ENCODE measurements around the gene TTC3. TPM values are rescaled to one million over a fixed set of nuclear protein-coding genes. Genes with fewer than 3 reads are reported as not detected.
"Not testable (repeated sequence)": the region's sequence is repeated elsewhere in the genome, so short reads cannot be mapped to it uniquely, and the experiment has no call there.

TTC3 gene, protein sequence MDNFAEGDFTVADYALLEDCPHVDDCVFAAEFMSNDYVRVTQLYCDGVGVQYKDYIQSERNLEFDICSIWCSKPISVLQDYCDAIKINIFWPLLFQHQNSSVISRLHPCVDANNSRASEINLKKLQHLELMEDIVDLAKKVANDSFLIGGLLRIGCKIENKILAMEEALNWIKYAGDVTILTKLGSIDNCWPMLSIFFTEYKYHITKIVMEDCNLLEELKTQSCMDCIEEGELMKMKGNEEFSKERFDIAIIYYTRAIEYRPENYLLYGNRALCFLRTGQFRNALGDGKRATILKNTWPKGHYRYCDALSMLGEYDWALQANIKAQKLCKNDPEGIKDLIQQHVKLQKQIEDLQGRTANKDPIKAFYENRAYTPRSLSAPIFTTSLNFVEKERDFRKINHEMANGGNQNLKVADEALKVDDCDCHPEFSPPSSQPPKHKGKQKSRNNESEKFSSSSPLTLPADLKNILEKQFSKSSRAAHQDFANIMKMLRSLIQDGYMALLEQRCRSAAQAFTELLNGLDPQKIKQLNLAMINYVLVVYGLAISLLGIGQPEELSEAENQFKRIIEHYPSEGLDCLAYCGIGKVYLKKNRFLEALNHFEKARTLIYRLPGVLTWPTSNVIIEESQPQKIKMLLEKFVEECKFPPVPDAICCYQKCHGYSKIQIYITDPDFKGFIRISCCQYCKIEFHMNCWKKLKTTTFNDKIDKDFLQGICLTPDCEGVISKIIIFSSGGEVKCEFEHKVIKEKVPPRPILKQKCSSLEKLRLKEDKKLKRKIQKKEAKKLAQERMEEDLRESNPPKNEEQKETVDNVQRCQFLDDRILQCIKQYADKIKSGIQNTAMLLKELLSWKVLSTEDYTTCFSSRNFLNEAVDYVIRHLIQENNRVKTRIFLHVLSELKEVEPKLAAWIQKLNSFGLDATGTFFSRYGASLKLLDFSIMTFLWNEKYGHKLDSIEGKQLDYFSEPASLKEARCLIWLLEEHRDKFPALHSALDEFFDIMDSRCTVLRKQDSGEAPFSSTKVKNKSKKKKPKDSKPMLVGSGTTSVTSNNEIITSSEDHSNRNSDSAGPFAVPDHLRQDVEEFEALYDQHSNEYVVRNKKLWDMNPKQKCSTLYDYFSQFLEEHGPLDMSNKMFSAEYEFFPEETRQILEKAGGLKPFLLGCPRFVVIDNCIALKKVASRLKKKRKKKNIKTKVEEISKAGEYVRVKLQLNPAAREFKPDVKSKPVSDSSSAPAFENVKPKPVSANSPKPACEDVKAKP (N-terminal part only)
- 10 to 100 TPM; 49.4 to 52.5 TPM for total RNA-seq

DNA sequence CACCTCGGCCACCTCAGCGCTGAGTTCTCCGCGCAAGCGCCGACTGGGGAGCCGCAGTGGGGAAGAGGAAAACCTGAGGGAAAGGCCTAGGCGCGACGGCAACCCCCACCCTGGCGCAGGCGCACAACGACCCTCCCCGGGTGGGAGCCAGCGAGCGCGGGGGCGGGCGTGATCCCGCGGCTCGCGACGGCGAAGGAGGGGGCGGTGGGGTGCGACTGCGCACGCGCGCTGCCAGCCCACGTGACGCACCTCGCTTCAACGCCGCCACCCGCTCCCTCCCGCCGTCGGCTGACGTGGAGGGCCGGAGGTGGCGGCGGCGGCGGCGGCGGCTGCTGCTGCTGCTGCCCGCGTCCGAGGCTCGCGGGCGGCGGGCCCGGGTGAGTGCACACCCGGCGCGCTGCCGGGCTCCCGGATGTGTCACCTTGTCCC lies at the start of gene TTC3, which contains the start of gene PIGP:
Gene TTC3, plus strand, starts transcription at position 267 of the 429 bp plus-strand sequence. CDS start 14,004 bp downstream, outside the sequence.
Gene PIGP, minus strand, starts transcription at position 84 of the 429 bp plus-strand sequence. CDS start 556 bp downstream, outside the sequence.
- peak; percentile 92 for DNase-seq
- peak within 1 kb of the TSS; percentile 93 for H3K27ac Mint-ChIP-seq
- H3K4me1 Mint-ChIP-seq = peaks cover 39% of the 10 kb centered on the region
- no peaks in the 10 kb centered on the region for H3K27me3 Mint-ChIP-seq
- H3K9me3 Mint-ChIP-seq = no peaks in the 10 kb centered on the region
- H3K36me3 Mint-ChIP-seq (ENCODE audit: low read depth) = peaks cover 16% of the 10 kb centered on the region
- ChIA-PET POLR2A (no interaction called here), CTCF (no interaction called here)
- H3K4me3 Mint-ChIP-seq = peak within 1 kb of the TSS; percentile 88

DNA sequence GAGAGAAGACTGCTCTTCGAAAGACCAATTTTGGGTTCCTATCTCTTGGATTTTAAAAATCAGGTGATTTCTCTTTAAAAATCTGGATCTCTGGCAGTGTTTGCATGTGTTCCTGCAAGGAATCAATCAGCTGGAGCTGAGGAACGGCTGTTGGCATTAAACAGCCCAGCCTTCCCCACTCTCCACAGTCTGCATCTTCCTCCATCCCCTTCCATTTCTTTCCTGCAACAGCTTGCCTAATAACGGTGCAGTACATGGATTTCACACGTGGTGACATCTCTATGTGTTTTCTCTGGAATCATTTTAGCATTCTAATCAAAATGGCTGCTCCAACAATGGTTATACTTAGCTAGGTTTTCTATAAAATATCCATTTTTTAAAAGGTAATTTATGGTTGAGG lies 46.6 kb upstream of the TTC3 start:
- H3K4me1 Mint-ChIP-seq = no peaks in the 10 kb centered on the region

DNA sequence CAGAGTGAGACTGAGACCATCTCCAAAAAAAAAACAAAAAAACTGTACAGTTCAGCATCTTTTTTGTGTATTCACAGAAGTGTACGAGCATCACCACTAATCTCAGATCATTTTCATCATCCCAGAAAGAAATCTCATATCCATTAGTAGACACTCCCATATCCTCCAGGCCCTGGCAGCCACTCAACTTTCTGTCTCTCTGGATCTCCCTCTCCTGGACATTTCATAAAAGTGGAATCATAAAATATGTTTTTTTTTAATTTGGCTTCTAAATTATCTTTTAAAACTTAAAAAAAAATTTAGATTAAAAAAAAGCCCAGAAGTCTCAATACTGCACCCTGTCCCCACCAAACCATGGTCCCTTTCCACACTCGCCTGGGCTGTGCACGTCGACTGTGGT lies 44.5 kb upstream of the TTC3 start:
- no peak for DNase-seq
- Mint-ChIP-seq H3K4me3 (no peak overlapping the region), H3K9me3 (no peaks in the 10 kb centered on the region), H3K27me3 (peaks cover 16% of the 10 kb centered on the region), H3K27ac (no peak overlapping the region), H3K4me1 (no peaks in the 10 kb centered on the region), H3K36me3 (ENCODE audit: low read depth) (no peaks in the 10 kb centered on the region)
- ChIA-PET POLR2A (no interaction called here), CTCF (no interaction called here)

More for the DNA sequence above, 46.6 kb upstream of the TTC3 start:
- Mint-ChIP-seq H3K27ac (no peak overlapping the region), H3K27me3 (peaks cover 5% of the 10 kb centered on the region), H3K4me3 (no peak overlapping the region), H3K36me3 (ENCODE audit: low read depth) (no peaks in the 10 kb centered on the region), H3K9me3 (no peaks in the 10 kb centered on the region)
- CTCF ChIA-PET = interaction anchor here (1.1 to 1.3 kb wide), 2 partner anchors 8 to 15 kb away, joined by 3 read pairs; no protein-coding TSS in a partner anchor
- POLR2A ChIA-PET = no interaction called here
- no peak for DNase-seq

- Mint-ChIP-seq H3K9me3 (no peaks in the 10 kb centered on the region), H3K4me1 (no peaks in the 10 kb centered on the region), H3K27me3 (peaks cover 16% of the 10 kb centered on the region), H3K36me3 (ENCODE audit: low read depth) (no peaks in the 10 kb centered on the region), H3K27ac (no peak overlapping the region), H3K4me3 (no peak overlapping the region)
- no peak for DNase-seq
- POLR2A ChIA-PET = no interaction called here
- CTCF ChIA-PET = interaction anchor here (0.9 kb wide), 1 partner anchor 10 kb away, joined by 3 read pairs; no protein-coding TSS in a partner anchor
Measured at GRCh38 chr21:37030864-37031263, 42.2 kb upstream of the TTC3 start.

DNA sequence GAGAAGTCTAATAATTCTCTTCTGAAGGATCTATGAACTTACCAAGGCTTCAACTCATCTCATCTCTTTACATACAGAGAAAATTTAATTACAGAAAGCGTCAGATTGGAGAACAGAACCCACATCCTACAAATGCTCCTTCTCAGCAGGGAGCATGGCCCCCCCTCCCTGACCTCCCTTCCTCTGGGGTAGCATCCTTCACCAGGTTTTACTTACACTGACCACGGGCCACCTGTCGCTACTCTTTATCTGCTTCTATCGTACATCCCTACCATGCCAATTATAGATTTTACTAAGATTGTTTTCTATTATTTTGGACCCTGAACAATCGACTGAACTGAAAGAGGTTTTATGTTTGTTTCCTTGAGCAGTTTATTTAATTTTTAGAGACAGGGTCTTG lies 40.8 kb upstream of the TTC3 start:
- H3K36me3 Mint-ChIP-seq (ENCODE audit: low read depth) = no peaks in the 10 kb centered on the region
- CTCF ChIA-PET = interaction anchor here (1.2 kb wide), 1 partner anchor 9 kb away, joined by 3 read pairs; no protein-coding TSS in a partner anchor
- H3K4me3 Mint-ChIP-seq = no peak overlapping the region
- POLR2A ChIA-PET = no interaction called here
- no peak overlapping the region for H3K27ac Mint-ChIP-seq
- DNase-seq = no peak
- H3K4me1 Mint-ChIP-seq = no peaks in the 10 kb centered on the region
- no peaks in the 10 kb centered on the region for H3K9me3 Mint-ChIP-seq
- H3K27me3 Mint-ChIP-seq = peaks cover 14% of the 10 kb centered on the region

DNA sequence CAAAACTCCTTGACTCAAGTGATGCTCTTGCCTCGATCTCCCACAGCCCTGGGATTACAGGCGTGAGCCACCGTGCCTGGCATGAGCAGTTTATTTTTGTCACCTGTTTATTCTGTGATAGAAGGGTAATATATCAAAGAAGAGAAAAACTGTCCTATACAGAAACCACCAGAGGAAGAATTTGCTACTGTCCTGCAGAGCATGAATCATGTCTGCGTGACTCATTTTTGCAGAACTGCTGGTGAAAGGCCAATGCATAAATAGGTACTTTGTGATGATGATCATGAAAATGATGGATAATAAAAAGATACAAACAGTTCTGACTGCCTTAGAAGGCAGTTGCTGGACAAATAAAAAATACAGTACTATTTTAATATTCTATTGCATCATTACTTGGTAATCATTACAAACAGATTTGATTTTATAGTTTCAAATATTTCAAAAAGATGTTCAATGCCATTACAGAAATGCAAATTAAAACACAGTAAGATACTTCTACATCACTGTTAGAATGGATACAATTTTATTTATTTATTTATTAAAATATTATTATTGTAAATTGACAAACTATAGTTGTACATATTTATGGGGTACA lies 40.1 kb upstream of the TTC3 start:
- CTCF ChIA-PET = no interaction called here
- Mint-ChIP-seq H3K4me1 (no peaks in the 10 kb centered on the region), H3K27me3 (peaks cover 13% of the 10 kb centered on the region)

GRCh38 chr21:37034394-37034793 lies 38.7 kb upstream of the TTC3 start:
- H3K9me3 Mint-ChIP-seq, POLR2A ChIA-PET: not testable (repeated sequence)

More for the DNA sequence above, 40.1 kb upstream of the TTC3 start:
- Mint-ChIP-seq H3K36me3 (ENCODE audit: low read depth) (no peaks in the 10 kb centered on the region), H3K4me3 (no peak overlapping the region), H3K9me3 (no peaks in the 10 kb centered on the region), H3K27ac (no peak overlapping the region)
- POLR2A ChIA-PET = no interaction called here
- no peak for DNase-seq

GRCh38 chr21:37036177-37036576 lies 36.9 kb upstream of the TTC3 start:
- Mint-ChIP-seq H3K4me3 (no peak overlapping the region), H3K4me1 (no peaks in the 10 kb centered on the region), H3K27ac (no peak overlapping the region), H3K36me3 (ENCODE audit: low read depth) (no peaks in the 10 kb centered on the region), H3K9me3 (no peaks in the 10 kb centered on the region), H3K27me3 (peaks cover 13% of the 10 kb centered on the region)
- CTCF ChIA-PET = no interaction called here
- POLR2A ChIA-PET = no interaction called here
- no peak for DNase-seq

More at GRCh38 chr21:37034394-37034793, 38.7 kb upstream of the TTC3 start:
- H3K4me3 Mint-ChIP-seq; DNase-seq; H3K4me1 Mint-ChIP-seq; H3K36me3 Mint-ChIP-seq (ENCODE audit: low read depth); CTCF ChIA-PET; H3K27ac Mint-ChIP-seq: not testable (repeated sequence)
- peaks cover 13% of the 10 kb centered on the region for H3K27me3 Mint-ChIP-seq

DNA sequence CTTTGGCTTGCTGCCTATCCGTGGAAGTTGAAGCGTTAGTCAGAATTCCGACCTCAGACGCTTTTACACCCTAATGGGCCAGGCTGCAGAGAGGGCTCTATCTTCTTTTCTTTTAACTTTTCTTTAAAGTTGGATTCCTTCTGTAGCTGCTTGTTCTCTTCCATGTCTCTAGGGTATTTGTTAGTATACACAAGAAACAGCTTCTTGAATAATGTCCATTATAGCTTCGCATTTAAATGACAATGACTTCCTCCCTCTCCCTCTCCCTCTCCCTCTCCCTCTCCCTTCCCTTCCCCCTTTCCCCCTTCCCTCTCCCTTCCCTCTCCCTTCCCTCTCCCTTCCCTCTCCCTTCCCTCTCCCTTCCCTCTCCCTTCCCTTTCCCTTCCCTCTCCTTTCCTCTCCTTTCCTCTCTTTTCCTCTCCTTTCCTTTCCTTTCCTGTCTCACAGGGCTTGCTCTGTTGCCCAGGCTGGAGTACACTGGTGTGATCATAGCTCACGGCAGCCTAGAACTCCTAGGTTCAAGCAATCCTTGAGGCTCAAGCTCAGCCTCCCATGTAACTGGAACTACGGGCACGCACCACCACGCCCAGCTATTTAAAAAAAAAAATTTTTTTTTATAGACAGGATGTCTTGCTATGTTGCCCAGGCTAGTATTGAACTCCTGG lies 33.5 kb upstream of the TTC3 start:
- Mint-ChIP-seq H3K27ac (no peak overlapping the region), H3K4me1 (peaks cover under 1% of the 10 kb centered on the region), H3K36me3 (ENCODE audit: low read depth) (no peaks in the 10 kb centered on the region), H3K4me3 (no peak overlapping the region), H3K27me3 (peaks cover 2% of the 10 kb centered on the region), H3K9me3 (no peaks in the 10 kb centered on the region)
- ChIA-PET POLR2A (no interaction called here), CTCF (interaction anchor here (0.6 kb wide), 2 partner anchors 191 to 563 kb away, joined by 3 to 4 read pairs; no protein-coding TSS in a partner anchor)
- no peak for DNase-seq

GRCh38 chr21:37040212-37040611 lies 32.8 kb upstream of the TTC3 start:
- H3K36me3 Mint-ChIP-seq (ENCODE audit: low read depth) = no peaks in the 10 kb centered on the region
- no peaks in the 10 kb centered on the region for H3K9me3 Mint-ChIP-seq
- CTCF ChIA-PET = interaction anchor here (0.6 to 1.0 kb wide), 2 partner anchors 9 to 562 kb away, joined by 3 read pairs; no protein-coding TSS in a partner anchor
- no peak for DNase-seq
- no peak overlapping the region for H3K4me3 Mint-ChIP-seq
- no peak overlapping the region for H3K27ac Mint-ChIP-seq
- peaks cover 8% of the 10 kb centered on the region for H3K4me1 Mint-ChIP-seq
- POLR2A ChIA-PET = no interaction called here
- H3K27me3 Mint-ChIP-seq = peaks cover 2% of the 10 kb centered on the region

GRCh38 chr21:37041706-37042271 lies 31.3 kb upstream of the TTC3 start:
- peaks cover 4% of the 10 kb centered on the region for H3K27me3 Mint-ChIP-seq
- DNase-seq = no peak
- H3K4me1 Mint-ChIP-seq = peaks cover 15% of the 10 kb centered on the region
- no peak overlapping the region for H3K4me3 Mint-ChIP-seq
- ChIA-PET CTCF (interaction anchor here (1.2 kb wide), 1 partner anchor 10 kb away, joined by 3 read pairs; no protein-coding TSS in a partner anchor), POLR2A (no interaction called here)
- H3K9me3 Mint-ChIP-seq = no peaks in the 10 kb centered on the region
- H3K36me3 Mint-ChIP-seq (ENCODE audit: low read depth) = no peaks in the 10 kb centered on the region
- H3K27ac Mint-ChIP-seq = no peak overlapping the region
